GM23248 (cell line): Measurements from ENCODE around the gene TBC1D2B. TPM values are rescaled to one million over a fixed set of nuclear protein-coding genes. Genes with fewer than 3 reads are reported as not detected.
A peak's percentile ranks its signal among the peaks of the same experiment; 100 is the strongest.
"Not testable (repeated sequence)": the region's sequence is repeated elsewhere in the genome, so short reads cannot be mapped to it uniquely, and the experiment has no call there.

Experiments used
- DNase-seq: peaks from one replicate; pipeline ENCODE4 v3.0.0-alpha.2; 2015
- H2AFZ ChIP-seq: fragments of 200-600 bp; sonication (generic); 2 replicates; pipeline ENCODE4 v1.6.1; 2016; ENCODE audit warnings: antibody characterized with exemption
- H3F3A ChIP-seq: fragments of 200-600 bp; sonication (generic); 2 replicates; pipeline ENCODE4 v1.6.1; 2016; ENCODE audit warnings: mild to moderate bottlenecking, antibody characterized with exemption, mixed run types; ENCODE audit not compliant: insufficient read depth
- H3K27ac ChIP-seq: fragments of 200-600 bp; sonication (generic); 2 replicates; pipeline ENCODE4 v1.5.1; 2016; ENCODE audit warnings: mild to moderate bottlenecking
- H3K27me3 ChIP-seq: fragments of 200-600 bp; sonication (generic); replicated peaks from 2 replicates; pipeline ENCODE4 v1.6.1; 2016; ENCODE audit warnings: mild to moderate bottlenecking; ENCODE audit not compliant: insufficient read depth
- H3K36me3 ChIP-seq: fragments of 200-600 bp; sonication (generic); 2 replicates; pipeline ENCODE4 v1.6.1; 2016; ENCODE audit warnings: low read depth, mild to moderate bottlenecking
- H3K4me1 ChIP-seq: fragments of 200-600 bp; sonication (generic); 2 replicates; pipeline ENCODE4 v1.6.1; 2016; ENCODE audit warnings: mild to moderate bottlenecking; ENCODE audit not compliant: insufficient read depth
- H3K4me2 ChIP-seq: fragments of 200-600 bp; sonication (generic); one replicate; pipeline ENCODE4 v1.6.1; 2016; ENCODE audit warnings: mild to moderate bottlenecking; ENCODE audit not compliant: unreplicated experiment
- H3K4me3 ChIP-seq: fragments of 200-600 bp; sonication (generic); 2 replicates; pipeline ENCODE4 v1.5.1; 2016; ENCODE audit warnings: mild to moderate bottlenecking
- H3K79me2 ChIP-seq: fragments of 200-600 bp; sonication (generic); 2 replicates; pipeline ENCODE4 v1.6.1; 2016; ENCODE audit warnings: mild to moderate bottlenecking; ENCODE audit not compliant: insufficient read depth
- H3K9ac ChIP-seq: fragments of 200-600 bp; sonication (generic); 2 replicates; pipeline ENCODE4 v1.6.1; 2016; ENCODE audit warnings: mild to moderate bottlenecking
- H3K9me2 ChIP-seq: fragments of 200-600 bp; sonication (generic); 2 replicates; pipeline ENCODE4 v1.6.1; 2016; ENCODE audit warnings: mixed run types, mild to moderate bottlenecking, moderate library complexity; ENCODE audit not compliant: insufficient read depth
- H3K9me3 ChIP-seq: fragments of 200-600 bp; sonication (generic); one replicate; pipeline ENCODE4 v1.6.1; 2017; ENCODE audit warnings: low read depth
- H4K20me1 ChIP-seq: fragments of 200-600 bp; sonication (generic); 2 replicates; pipeline ENCODE4 v1.6.0; 2016; ENCODE audit not compliant: insufficient read depth
- EZH2 ChIP-seq: fragments of 200-600 bp; sonication (generic); IDR thresholded peaks from 2 replicates; pipeline ENCODE4 v1.6.1; 2018; ENCODE audit warnings: antibody characterized with exemption, mild to moderate bottlenecking; ENCODE audit not compliant: insufficient read depth, poor library complexity, severe bottlenecking
- EZH2phosphoT487 ChIP-seq: fragments of 200-600 bp; sonication (generic); IDR thresholded peaks from 2 replicates; pipeline ENCODE4 v1.6.1; 2018; ENCODE audit warnings: antibody characterized with exemption, moderate library complexity, mild to moderate bottlenecking, low read depth; ENCODE audit not compliant: insufficient read depth
- WGBS, 2 experiments: methylation state at CpG; one replicate each; pipeline ENCODE4 v1.1.6; 2015 to 2017; ENCODE audit warnings: low lambda C conversion rate in 2 of 2, low coverage in 1 of 2; ENCODE audit errors: missing lambda C conversion rate in 2 of 2; 5-methylcytosine and 5-hydroxymethylcytosine counted together
- in situ Hi-C: fragments of 300-500 bp; cut with MboI; formaldehyde crosslinking; loops from 2 replicates; pipeline ENCODE4 v1.15.0; 2020
- polyA plus RNA-seq: library from polyadenylated mRNA; unstranded; fragments of >200 nt; fragmentation: Nextera tagmentation; extraction: Ambion mirVana; gene quantifications from 2 replicates; pipeline ENCODE4 v1.2.1, GENCODE V29; 2016
- total RNA-seq: library from RNA; depleted of rRNA; stranded (reverse); fragments of >200 nt; shearing (Covaris generic); gene quantifications from 2 replicates; pipeline ENCODE4 v1.2.3, GENCODE V29; 2014

Gene TBC1D2B
- total and polyA plus RNA-seq, 2 experiments from 2014 or later: 11.1 to 40.5 TPM

DNA sequence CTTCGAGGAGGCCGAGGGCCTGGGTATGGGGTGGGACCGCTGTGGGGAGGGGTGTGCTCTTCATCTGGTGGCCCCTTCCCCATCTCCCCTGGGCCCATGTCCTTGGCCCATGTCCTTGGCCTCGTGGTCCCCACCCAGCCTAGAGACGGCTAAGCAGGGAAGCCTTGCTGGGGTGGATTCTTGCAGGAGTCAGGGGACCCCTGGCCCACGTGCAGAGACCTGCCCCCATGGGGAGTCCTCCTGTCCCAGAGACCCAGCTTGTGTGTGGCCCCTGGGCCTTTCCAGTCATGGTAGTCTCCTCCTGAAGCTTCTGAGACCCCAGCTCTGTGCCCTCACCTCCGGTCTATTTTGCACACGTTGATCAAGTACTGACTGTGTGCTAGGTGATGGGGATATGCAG is 97.4 kb downstream of the TBC1D2B start:
- Histone ChIP-seq H3K9ac (no peak overlapping the region), H3K9me2 (no peaks in the 10 kb centered on the region), H3K4me1 (no peaks in the 10 kb centered on the region), H3K79me2 (no peaks in the 10 kb centered on the region), H3F3A (no peaks in the 10 kb centered on the region), H2AFZ (no peak overlapping the region), H3K27ac (no peak overlapping the region), H3K9me3 (no peaks in the 10 kb centered on the region), H3K4me3 (no peak overlapping the region), H3K36me3 (no peaks in the 10 kb centered on the region), H3K27me3 (no peaks in the 10 kb centered on the region), H4K20me1 (no peaks in the 10 kb centered on the region), H3K4me2 (no peak overlapping the region)
- in situ Hi-C loops: no loop called here
- TF ChIP-seq EZH2phosphoT487 (no peak), EZH2 (no peak)
- no peak for DNase-seq
- 69 to 86% methylated on average over 3 to 8 of the region's 8 CpGs for WGBS, 2 experiments

DNA sequence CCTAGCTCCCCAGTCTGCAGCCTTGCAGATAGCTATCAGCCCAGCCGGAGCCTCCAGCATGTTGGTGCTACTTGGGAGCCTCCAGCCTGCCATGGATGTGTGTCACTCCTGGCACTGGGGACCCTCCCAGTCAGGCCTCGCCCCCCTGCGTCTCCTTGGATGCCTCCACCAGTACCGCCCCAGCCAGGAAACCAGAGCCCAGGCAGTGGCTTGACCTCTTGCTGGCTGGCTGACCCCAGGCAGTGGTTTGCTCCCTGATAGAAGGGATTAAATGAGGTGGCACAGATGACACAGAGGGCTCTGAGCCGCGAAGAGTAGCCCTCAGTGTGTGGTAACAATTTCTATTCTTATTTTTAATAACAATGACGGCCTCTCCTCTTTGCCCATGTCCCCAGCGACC is 98.4 kb downstream of the TBC1D2B start:
- H2AFZ ChIP-seq, H3F3A ChIP-seq, H3K4me2 ChIP-seq, H3K36me3 ChIP-seq, H3K27ac ChIP-seq, in situ Hi-C loops, H4K20me1 ChIP-seq, H3K79me2 ChIP-seq, H3K4me3 ChIP-seq, H3K4me1 ChIP-seq, H3K9me3 ChIP-seq, H3K9ac ChIP-seq, H3K9me2 ChIP-seq, H3K27me3 ChIP-seq: not testable (repeated sequence)
- DNase-seq: peak; percentile 37
- WGBS, 2 experiments: 41 to 50% methylated on average over 6 to 8 of the region's 8 CpGs

DNA sequence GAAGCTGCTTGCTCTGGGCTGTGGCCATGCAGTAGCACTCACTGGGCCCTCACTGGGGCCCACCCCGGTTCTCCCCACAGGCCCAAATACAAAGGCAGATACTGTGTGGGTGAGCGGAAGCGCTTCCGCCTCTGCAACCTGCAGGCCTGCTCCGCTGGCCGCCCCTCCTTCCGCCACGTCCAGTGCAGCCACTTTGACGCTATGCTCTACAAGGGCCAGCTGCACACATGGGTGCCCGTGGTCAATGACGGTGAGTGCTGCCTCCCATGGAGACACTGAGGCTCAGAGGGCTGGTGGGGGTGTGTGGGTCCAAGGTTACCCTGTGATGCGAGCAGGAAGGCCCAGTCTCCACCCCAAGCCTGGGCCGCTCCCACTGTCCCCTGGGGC is 98.8 kb downstream of the TBC1D2B start:
- H3K79me2 ChIP-seq, H3K27me3 ChIP-seq, H3K36me3 ChIP-seq, H3K9ac ChIP-seq, H3F3A ChIP-seq, H3K27ac ChIP-seq, in situ Hi-C loops, H3K9me2 ChIP-seq, H3K4me1 ChIP-seq, H3K4me2 ChIP-seq, H3K4me3 ChIP-seq, H4K20me1 ChIP-seq, H2AFZ ChIP-seq, H3K9me3 ChIP-seq, DNase-seq: not testable (repeated sequence)
- 97 to 100% methylated on average over 2 to 9 of the region's 13 CpGs for WGBS, 2 experiments

DNA sequence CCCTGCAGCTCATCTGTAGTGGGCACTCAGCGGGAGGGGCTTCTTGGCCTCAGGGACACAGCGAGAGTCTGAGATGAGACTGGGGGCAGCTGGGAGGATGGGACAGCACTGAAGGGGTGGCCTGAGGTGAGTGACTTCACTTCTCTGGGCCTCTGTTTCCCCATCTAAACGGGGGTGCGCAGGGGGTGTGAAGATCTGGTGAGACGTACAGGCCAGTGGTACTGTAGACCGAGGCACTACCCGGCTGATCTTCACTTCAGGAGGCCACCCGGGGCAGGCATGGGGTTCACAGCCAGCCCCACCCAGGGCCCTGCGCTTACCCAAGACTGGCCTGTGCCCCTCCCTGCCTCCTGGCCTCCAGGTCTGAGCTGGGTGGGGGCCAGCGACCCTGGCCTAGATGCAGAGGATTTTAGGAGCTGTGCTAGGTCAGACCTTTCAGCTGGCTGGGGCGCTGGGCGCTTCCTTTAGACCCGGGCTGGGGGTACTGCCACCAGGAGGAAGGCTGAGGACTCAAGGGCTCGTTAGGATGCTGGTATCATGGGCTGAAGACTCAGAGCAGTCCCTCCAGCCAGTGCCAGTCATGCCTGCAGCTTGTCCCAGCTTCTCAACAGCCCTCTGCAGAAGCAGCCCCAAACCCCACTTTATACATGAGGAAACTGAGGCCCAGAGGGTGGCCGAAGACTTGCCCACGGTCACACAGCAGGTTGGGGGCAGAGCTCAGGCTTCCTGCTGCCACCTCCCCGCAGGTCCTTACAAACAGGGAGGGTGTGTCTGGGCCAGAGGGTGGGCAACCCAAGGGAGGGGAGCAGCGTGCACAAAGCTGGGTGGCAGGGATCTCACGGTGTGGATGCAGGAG is 99.4 kb downstream of the TBC1D2B start:
- H3K9me2 ChIP-seq, H3K27me3 ChIP-seq, in situ Hi-C loops, H3K36me3 ChIP-seq, H3K79me2 ChIP-seq, H3K27ac ChIP-seq, H3K9me3 ChIP-seq, H2AFZ ChIP-seq, H3K4me3 ChIP-seq, H4K20me1 ChIP-seq, H3K4me2 ChIP-seq, H3K4me1 ChIP-seq, H3F3A ChIP-seq, DNase-seq, H3K9ac ChIP-seq: not testable (repeated sequence)
- WGBS, 2 experiments: 85 to 91% methylated on average over 14 to 18 of the region's 19 CpGs

DNA sequence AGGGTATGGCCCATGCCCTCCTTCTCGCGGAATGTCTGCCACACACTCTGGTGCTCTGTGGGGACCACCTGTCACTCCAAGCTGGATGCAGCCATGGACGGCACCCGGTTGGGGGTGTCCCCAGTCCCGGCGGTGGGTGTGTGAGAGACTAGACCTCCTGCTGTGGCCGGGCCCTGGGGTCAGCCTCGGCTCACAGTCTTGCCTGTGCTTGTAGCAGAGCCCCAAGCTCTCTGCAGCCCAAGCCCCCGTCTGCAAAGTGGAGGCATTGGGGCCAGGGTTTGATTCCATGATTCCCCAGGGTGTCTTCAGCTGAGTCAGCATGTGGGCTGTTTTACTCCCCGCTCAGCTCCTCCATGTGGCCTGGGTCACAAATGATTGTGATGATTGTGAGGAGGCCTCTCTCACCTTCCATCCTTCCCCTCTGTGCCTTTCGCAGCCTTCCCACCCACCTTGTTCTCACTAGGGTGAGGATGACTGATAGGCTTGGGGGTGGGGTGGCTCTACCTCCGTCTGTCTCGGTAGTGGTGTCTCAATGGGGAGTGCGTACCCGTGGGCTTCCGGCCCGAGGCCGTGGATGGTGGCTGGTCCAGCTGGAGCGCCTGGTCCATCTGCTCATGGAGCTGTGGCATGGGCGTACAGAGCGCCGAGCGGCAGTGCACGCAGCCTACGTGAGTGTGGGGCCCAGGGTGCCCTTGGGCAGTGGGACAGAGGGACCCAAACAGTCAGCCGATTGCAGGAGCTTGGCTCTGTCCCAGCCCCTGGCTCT is 100.6 kb downstream of the TBC1D2B start:
- H3K4me2 ChIP-seq, H3K79me2 ChIP-seq, H3K27ac ChIP-seq, H3K27me3 ChIP-seq, H3F3A ChIP-seq, H4K20me1 ChIP-seq, H3K4me3 ChIP-seq, DNase-seq, H3K9me2 ChIP-seq, H3K36me3 ChIP-seq, H3K4me1 ChIP-seq, H3K9me3 ChIP-seq, H2AFZ ChIP-seq, H3K9ac ChIP-seq, in situ Hi-C loops: not testable (repeated sequence)
- WGBS, 2 experiments: 81 to 85% methylated on average over 16 to 26 of the region's 26 CpGs

DNA sequence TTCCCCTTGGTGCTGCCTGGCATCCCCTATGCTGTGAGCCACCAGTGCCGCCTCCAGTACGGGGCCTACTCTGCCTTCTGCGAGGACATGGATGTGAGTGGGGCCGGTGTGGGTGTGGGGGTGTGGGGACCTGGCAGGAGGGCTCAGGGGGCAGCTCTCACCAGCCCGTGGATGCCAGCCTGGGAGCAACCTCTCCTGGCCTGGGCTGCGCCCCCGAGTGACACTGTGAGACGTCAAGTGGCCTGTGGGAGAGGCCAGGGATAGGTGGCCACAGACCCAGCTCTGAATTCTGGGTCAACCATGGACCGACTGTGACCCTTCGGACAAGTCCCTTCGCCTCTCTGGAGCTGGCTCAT is 101.4 kb downstream of the TBC1D2B start:
- H4K20me1 ChIP-seq, H3K79me2 ChIP-seq, H3K27ac ChIP-seq, H2AFZ ChIP-seq, H3K9me3 ChIP-seq, H3K27me3 ChIP-seq, H3K4me1 ChIP-seq, H3K4me3 ChIP-seq, in situ Hi-C loops, H3K9ac ChIP-seq, H3K9me2 ChIP-seq, H3K36me3 ChIP-seq, DNase-seq, H3K4me2 ChIP-seq, H3F3A ChIP-seq: not testable (repeated sequence)
- 97 to 100% methylated on average over 3 to 11 of the region's 11 CpGs for WGBS, 2 experiments
